Stimulated activated naive CD8-positive, alpha-beta T cell treated with anti-CD3 and anti-CD28 coated beads, Interleukin-15, amount 100 ng/mL, for 72 hours (primary cell): ENCODE results near the gene PIK3R2.
A peak's percentile ranks its signal among the peaks of the same experiment; 100 is the strongest.

ENCODE experiments used
- ATAC-seq: fragments of 150-1000 bp; cut with Tn5 transposase; 2 replicates; pipeline ENCODE4 v1.10.0; 2021; ENCODE audit warnings: mild to moderate bottlenecking, moderate library complexity
- DNase-seq, 2 donors: peaks; one replicate each; pipeline ENCODE4 v3.0.0; 2021 to 2022
- H3K27ac Mint-ChIP-seq, 2 donors: one replicate each; pipeline ENCODE4 v1.8.0; 2022; ENCODE audit warnings: mild to moderate bottlenecking in 2 of 2, mixed read lengths in 2 of 2, moderate library complexity in 2 of 2
- H3K27me3 Mint-ChIP-seq: one replicate; pipeline ENCODE4 v1.8.0; 2022; ENCODE audit warnings: mixed read lengths
- H3K4me1 Mint-ChIP-seq: one replicate; pipeline ENCODE4 v1.8.0; 2022; ENCODE audit warnings: mild to moderate bottlenecking, mixed read lengths
- H3K4me3 Mint-ChIP-seq, 2 donors: one replicate each; pipeline ENCODE4 v1.8.0; 2022; ENCODE audit warnings: mild to moderate bottlenecking in 2 of 2, mixed read lengths in 2 of 2, moderate library complexity in 1 of 2
- H3K9me3 Mint-ChIP-seq, 2 donors: one replicate each; pipeline ENCODE4 v1.8.0; 2022; ENCODE audit warnings: mixed read lengths in 2 of 2

The PIK3R2 gene

DNA sequence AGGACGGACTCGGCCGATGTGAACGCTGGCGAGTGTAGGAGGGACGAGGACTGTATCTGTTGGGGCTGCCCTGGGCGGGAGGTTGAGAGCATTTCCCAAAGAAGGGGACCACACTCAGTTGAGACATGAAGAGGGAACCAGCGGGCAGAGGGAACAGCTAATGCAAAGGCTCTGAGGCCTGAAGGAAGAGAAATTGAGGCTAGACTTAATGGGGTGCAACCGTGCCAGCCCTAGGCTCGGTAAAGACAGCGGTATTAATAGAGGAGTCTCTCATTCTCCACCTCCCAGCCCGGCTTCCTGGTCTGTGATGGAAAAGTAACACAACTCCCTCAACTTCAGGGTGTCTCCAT is 41.2 kb downstream of the PIK3R2 start:
- no peaks in the 10 kb centered on the region for H3K9me3 Mint-ChIP-seq
- DNase-seq: no peak
- H3K27me3 Mint-ChIP-seq: no peaks in the 10 kb centered on the region
- peaks cover 27% of the 10 kb centered on the region for H3K4me1 Mint-ChIP-seq
- H3K4me3 Mint-ChIP-seq: peak overlapping the region; percentile 84 to 87
- no peak for ATAC-seq
- H3K27ac Mint-ChIP-seq: peak overlapping the region in 1 of 2 donors; percentile 90

DNA sequence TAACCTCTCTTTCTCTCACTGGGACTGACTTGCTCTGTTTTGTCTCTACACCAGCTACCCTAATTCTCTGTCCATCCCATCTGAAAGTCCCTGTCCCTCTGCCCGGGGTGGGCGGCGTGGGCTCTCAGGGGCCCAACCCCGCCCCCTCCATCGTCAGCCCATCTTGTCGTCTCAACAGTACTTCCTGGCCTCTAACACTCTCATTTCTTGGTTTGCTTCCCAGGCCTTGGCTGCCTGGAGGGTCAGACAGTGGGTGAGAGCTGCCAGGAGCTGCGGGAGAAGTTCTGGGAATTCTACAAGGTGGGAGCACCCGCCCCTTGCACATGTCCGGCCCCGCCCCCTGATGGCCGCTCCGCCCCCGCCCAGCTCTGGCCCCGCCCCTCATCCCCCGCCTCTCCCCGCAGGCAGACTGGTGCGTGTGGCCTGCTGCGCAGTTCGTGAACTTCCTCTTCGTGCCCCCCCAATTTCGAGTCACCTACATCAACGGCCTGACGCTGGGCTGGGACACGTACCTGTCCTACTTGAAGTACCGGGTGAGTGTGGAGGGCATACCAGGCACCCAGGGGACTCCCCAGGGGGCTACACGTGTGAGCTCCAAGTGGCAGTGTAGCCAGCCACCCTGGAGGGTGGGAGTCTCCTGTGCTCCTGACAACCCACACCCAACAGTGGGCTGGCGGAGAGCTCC is 41.7 kb downstream of the PIK3R2 start:
- Mint-ChIP-seq H3K4me1 (peaks cover 27% of the 10 kb centered on the region), H3K4me3 (peak overlapping the region; percentile 84 to 87), H3K27me3 (no peaks in the 10 kb centered on the region), H3K27ac (peak overlapping the region in 1 of 2 donors; percentile 52), H3K9me3 (no peaks in the 10 kb centered on the region)
- ATAC-seq: no peak
- peak; percentile 33 to 40 for DNase-seq

DNA sequence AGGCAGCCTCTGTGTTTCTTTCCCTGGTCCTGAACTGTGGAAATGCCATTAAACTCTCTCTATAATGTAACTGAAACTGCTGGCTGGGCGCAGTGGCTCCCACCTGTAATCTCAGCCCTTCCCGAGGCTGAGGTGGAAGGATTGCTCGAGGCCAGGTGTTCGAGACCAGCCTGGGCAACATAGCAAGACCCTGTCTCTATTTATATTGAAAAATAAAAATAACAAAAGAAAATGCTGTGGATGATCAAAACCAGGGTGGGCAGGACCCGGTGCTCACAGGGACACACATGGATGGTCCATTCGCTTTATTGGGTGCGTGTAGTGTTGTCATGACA is 43.5 kb downstream of the PIK3R2 start:
- peaks cover 29% of the 10 kb centered on the region for H3K4me1 Mint-ChIP-seq
- no peaks in the 10 kb centered on the region for H3K27me3 Mint-ChIP-seq
- DNase-seq: no peak
- ATAC-seq: no peak
- peak overlapping the region; percentile 33 to 90 for H3K27ac Mint-ChIP-seq
- no peaks in the 10 kb centered on the region for H3K9me3 Mint-ChIP-seq
- H3K4me3 Mint-ChIP-seq: no peak overlapping the region

DNA sequence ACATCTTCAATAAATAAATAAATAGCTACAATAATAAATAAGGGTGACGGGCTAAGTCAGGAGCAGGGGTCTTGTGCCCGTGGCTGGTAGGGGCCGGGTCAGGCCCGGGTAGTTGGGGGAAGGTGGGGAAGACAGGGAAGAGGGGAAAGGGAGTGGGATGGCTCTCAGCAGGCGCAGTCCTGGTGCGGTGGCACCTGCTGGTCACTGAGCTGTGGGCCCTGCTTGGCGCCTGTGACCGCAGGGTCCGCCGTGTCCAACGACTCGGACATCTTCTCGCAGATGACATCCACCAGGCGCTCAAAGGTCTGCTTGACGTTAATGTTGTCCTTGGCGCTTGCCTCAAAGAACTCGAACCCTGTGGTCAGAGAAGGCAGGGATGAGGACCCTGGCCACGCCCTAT is 44.3 kb downstream of the PIK3R2 start:
- H3K27ac Mint-ChIP-seq: no peak overlapping the region
- H3K4me3 Mint-ChIP-seq: no peak overlapping the region
- no peaks in the 10 kb centered on the region for H3K9me3 Mint-ChIP-seq
- peaks cover 29% of the 10 kb centered on the region for H3K4me1 Mint-ChIP-seq
- H3K27me3 Mint-ChIP-seq: no peaks in the 10 kb centered on the region
- DNase-seq (no peak), ATAC-seq (no peak)

DNA sequence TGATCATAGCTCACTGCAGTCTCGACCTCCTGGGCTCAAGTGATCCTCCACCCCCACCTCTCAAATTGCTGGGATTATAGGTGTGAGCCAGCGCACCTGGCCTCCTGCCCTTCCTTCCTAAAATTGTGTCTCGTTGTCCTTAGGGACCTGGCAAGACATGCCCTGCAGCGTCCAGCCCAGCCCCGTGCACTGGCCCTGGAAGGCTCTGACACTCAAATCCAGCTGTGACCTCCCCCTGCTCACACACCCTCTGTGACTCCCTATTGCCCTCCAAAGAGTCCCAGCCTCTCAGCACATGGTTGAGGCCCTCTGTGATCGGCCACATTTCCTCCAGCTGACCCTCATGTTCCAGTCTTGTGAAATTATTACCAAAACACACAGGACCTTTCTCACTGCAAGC is 45.0 kb downstream of the PIK3R2 start:
- peaks cover 34% of the 10 kb centered on the region for H3K4me1 Mint-ChIP-seq
- H3K27ac Mint-ChIP-seq: peak overlapping the region in 1 of 2 donors; percentile 57
- no peak overlapping the region for H3K4me3 Mint-ChIP-seq
- H3K9me3 Mint-ChIP-seq: no peaks in the 10 kb centered on the region
- DNase-seq: no peak
- H3K27me3 Mint-ChIP-seq: no peaks in the 10 kb centered on the region
- ATAC-seq: no peak

DNA sequence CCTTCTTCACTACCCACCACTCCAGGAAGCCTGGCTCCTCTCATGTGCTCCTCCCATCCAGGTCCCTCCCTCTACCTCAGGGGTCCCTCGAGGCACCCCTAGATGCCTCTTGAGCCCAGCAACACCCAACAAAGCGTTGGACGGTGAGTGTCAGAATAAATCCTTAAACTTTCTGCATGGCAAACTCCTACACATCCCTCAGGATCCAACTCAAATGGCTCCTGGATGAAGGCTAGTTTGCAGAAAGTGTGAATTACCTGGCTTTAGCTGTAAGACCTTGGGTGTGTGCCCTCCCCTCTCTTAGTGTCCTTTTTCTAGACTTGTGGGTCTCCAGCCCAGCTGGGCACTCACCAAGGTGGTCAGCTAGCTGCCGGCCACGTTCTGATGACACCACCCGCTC is 45.4 kb downstream of the PIK3R2 start:
- ATAC-seq (no peak), DNase-seq (no peak)
- Mint-ChIP-seq H3K9me3 (no peaks in the 10 kb centered on the region), H3K4me1 (peaks cover 38% of the 10 kb centered on the region), H3K27me3 (no peaks in the 10 kb centered on the region), H3K4me3 (no peak overlapping the region), H3K27ac (peak overlapping the region in 1 of 2 donors; percentile 31)

DNA sequence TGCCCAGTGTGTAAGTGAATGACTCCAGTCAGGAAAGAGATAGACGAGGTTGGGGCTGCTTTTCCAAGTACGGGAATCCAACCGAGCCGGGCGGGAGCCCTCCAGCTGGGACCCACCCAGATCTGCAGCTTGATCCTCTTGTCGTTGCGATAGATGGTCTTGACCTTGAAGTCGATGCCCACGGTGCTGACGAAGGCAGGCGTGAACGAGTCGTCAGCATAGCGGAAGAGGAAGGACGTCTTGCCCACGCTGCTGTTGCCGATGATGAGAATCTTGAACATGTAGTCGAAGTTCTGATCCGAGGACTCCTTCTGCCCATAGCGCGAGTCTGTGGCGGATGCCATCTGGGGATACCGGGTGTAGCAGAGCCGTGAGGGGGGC is 49.4 kb downstream of the PIK3R2 start:
- no peak for ATAC-seq
- Mint-ChIP-seq H3K9me3 (no peaks in the 10 kb centered on the region), H3K27ac (no peak overlapping the region), H3K4me3 (peak overlapping the region; percentile 42 to 96), H3K4me1 (peaks cover 40% of the 10 kb centered on the region), H3K27me3 (peaks cover 9% of the 10 kb centered on the region)
- no peak for DNase-seq

DNA sequence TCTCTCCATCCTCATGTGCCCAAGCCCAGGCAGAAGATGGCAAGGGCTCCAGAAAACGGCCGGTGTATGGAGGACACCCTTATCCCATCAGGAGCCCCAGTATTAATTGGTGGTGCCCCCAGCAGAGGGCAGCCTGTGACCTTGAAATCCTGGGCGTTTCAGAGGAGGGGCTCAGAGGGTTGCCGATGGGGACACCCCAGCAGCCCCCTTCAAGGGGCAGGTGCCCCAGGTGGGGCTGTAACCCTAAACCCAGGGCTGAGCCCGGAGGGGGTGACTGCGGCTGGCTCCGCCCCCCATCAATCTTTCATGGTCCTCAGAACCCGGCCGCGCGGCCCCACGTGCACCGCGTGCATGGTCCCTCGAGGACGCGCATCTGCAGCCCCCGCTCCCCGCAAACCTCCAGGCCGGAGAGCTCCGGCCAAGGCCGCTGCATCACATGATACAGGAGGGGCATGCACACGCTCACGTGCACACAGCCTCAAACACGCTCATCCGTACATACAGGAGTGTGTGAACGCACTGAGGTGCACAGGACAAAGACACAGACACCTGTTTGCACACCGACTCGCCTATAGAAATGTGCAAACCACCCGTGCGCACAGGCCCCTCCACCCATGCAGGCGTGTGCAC is 49.9 kb downstream of the PIK3R2 start:
- DNase-seq: peak; percentile 21 to 32
- peaks cover 40% of the 10 kb centered on the region for H3K4me1 Mint-ChIP-seq
- peaks cover 14% of the 10 kb centered on the region for H3K27me3 Mint-ChIP-seq
- no peak for ATAC-seq
- no peak overlapping the region for H3K27ac Mint-ChIP-seq
- H3K9me3 Mint-ChIP-seq: no peaks in the 10 kb centered on the region
- peak overlapping the region; percentile 95 to 96 for H3K4me3 Mint-ChIP-seq

DNA sequence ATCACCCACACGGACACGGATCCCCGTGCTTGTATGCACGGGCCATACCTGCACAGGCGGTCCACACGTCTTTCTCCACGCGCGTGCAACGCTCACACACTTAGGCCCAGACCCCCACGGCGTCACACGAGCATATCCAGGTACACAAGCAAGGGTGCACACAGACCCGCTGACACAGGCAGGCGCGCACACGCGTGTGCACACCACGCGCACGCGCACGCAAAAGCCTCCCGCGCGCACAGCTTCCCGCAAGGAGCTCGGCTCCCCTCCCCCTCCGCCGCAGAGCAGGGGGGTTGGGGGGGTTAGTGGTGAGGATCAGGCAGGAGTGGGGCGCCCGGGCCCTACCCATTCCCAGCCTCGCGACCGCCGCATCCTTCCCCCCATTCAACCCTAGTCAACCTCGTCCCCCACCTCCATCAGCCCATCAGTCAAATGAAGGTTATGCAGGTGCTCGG is 50.5 kb downstream of the PIK3R2 start:
- Mint-ChIP-seq H3K9me3 (no peaks in the 10 kb centered on the region), H3K27me3 (peaks cover 19% of the 10 kb centered on the region), H3K27ac (peak overlapping the region; percentile 84 to 90), H3K4me1 (peaks cover 41% of the 10 kb centered on the region), H3K4me3 (peak overlapping the region; percentile 95 to 96)
- ATAC-seq (peak; percentile 25), DNase-seq (no peak)

DNA sequence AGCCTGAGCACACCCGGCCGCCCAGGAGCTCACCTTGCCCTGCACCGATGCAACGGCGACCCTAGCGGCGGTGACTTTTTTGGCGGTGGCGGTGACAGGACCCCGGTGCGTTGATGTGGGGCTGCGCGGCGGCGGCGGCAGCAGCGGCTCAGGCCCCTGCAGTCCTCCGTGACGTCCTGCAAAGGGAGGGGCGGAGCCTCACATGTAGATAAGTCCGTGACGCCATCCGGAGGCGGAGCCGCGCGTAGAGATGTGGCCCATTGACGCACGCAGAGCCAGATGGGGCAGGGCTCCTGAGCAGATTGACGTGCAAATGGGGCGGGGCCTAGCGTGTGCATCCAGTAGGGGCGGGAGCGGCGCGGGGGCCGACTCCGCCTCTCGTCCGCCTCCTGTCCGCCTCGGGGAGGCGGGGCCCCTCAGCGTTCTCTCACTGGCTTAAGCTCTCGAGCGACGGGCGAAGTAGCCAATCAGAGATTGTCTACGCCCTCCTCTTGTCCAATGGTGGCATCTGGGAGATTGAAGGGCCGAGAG is 51.0 kb downstream of the PIK3R2 start, which contains the start of gene RAB3A:
TSS of gene RAB3A (minus strand) at position 180 of the 531 bp plus-strand sequence. CDS start 1,302 bp downstream, outside the sequence.
- ATAC-seq: peak; percentile 94
- H3K4me3 Mint-ChIP-seq: peak within 1 kb of the TSS; percentile 95 to 96

DNA sequence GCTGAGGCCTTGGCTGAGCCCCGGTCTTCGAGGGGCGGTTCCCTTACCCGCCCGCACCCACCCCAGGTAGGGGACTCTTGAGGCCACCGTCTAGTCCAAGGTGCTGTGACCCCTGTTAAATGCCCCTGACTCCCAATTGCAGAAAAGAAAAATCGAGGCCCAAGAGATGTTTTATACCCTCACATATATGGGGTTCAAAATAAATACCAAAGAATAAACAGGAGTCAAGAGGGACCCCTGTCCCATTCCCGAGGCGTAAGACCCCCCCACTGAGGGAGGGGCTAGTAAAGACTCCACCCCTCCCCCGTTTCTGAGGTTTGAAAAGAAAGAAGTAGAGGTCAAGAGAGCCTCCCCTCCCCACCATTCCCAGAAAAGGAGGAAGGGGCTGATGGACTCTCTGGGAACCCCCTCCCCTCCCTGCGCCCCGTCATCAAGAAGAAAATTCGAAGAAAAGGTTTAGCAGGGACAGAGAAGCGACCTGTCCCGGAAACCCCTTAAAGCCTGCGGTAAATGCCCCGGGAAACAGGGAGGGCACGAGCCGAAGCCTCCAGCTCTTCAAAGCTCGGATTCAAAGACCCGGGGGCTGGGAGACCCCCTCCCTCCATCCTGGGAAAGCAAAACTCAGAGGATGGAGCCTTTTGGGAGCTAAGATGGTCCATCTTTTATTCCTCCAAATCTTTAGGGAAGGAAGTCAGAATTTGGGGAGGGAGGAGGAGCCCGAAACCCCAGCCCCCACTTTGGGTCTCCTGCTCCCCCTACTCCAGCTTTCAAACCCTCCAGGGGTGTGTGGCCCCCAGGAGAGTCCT is 51.6 kb downstream of the PIK3R2 start:
- DNase-seq (peak in 1 of 2 donors; percentile 53), ATAC-seq (peak; percentile 24)
- Mint-ChIP-seq H3K4me1 (peaks cover 44% of the 10 kb centered on the region), H3K9me3 (no peaks in the 10 kb centered on the region), H3K27ac (peak overlapping the region; percentile 86 to 90), H3K27me3 (peaks cover 30% of the 10 kb centered on the region), H3K4me3 (peak overlapping the region; percentile 87 to 95)

More for the DNA sequence above, 51.0 kb downstream of the PIK3R2 start, which contains the start of gene RAB3A:
- H3K27ac Mint-ChIP-seq: peak within 1 kb of the TSS; percentile 86 to 90
- H3K27me3 Mint-ChIP-seq: peaks cover 24% of the 10 kb centered on the region
- DNase-seq: peak; percentile 98 to 99
- H3K4me1 Mint-ChIP-seq: peaks cover 44% of the 10 kb centered on the region
- H3K9me3 Mint-ChIP-seq: no peaks in the 10 kb centered on the region

DNA sequence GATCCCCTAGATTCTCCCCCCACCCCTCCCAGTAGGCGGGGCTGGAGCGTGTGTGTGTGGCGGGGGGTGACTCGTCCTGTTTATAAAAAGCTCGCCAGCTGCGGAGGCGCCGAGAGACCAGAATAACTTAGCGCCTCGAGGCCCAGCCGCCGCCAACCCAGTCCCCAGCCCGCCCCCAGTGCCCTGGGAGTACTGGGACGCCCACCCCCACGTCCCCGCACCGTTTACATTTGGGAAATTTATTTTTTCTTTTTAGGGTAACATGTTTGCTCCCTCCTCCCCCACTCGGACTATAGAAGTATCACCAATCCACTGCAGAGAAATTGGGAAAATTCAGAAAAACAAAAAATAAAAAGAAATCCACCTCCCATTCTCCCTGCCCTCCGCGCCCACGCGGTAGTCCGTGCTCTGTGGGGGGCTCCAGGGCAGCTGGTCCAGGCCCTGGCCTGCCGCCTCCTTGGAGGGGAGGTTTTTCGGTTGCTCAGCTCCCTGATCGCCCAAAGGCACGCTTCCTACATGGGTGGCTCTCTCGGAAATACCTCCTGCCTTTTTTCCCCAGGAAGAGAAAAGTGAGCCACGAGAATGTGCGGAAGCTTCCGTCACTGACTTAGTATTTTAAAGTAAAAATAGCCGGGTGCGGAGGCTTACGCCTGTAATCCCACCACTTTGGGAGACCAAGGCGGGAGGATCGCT is 52.4 kb downstream of the PIK3R2 start:
- peaks cover 44% of the 10 kb centered on the region for H3K4me1 Mint-ChIP-seq
- H3K4me3 Mint-ChIP-seq: peak overlapping the region; percentile 87 to 95
- peak overlapping the region in 1 of 2 donors; percentile 90 for H3K27ac Mint-ChIP-seq
- peaks cover 37% of the 10 kb centered on the region for H3K27me3 Mint-ChIP-seq
- DNase-seq: peak in 1 of 2 donors; percentile 63
- no peaks in the 10 kb centered on the region for H3K9me3 Mint-ChIP-seq
- ATAC-seq: no peak

DNA sequence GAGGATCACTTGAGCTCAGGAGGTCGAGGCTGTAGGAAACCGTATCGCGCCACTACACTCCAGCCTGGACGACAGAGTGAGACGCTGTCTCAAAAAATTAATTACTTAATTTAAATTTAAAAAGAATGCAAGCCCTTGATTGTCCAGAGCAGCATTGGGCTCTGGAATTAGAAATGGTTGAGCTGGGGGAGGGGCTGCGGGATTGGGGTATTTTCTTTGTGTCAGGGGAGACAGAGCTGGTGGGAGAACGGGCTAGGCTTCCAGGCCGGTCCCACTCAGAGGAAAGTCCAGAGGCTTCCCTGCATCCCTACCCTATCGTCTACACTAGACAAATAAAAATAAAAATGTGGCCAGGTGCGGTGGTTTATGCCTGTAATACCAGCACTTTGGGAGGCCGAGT is 53.1 kb downstream of the PIK3R2 start:
- DNase-seq: no peak
- no peak for ATAC-seq
- Mint-ChIP-seq H3K4me1 (peaks cover 44% of the 10 kb centered on the region), H3K27me3 (peaks cover 42% of the 10 kb centered on the region), H3K27ac (no peak overlapping the region), H3K9me3 (no peaks in the 10 kb centered on the region), H3K4me3 (no peak overlapping the region)

DNA sequence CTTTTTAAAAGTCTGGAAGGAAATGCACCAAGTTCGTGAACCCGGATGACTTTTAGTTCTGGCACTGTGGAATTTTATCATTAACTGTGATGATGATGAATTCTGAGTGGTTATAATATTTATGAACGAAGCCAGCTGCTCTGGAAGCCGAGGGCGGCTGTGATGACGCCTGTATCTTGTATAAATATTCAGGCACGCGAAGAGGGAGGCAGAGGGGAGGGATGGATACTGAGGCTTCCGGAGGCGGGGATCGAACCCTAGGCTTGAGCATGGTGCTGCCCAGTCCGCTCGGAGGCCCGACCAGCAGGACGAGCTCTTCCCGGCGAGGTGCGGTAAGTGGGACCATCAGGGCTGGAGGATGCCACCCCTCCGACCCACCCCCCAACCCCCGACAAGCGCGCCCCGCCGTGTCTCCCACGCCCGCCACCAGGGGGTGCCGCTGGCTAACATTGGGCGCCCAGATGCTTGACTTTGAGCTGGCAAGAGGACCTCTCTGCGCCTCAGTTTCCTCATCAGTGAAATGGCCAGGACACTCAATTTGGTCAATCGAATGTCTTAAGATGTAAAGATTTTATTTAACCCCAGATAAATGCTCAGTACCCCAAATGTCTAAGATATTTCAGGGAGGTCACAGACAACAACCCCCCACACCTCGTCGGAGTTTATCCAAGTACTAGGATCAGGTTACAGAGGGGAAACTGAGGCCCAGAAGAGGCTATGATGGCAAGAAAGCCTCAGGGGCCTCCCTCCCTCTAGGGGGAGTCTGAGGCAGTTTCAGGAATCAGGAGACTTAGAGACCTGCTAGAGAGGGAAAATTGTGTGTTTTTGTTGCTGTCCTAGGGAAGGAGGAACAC is 55.4 kb downstream of the PIK3R2 start:
- Mint-ChIP-seq H3K27me3 (peaks cover 49% of the 10 kb centered on the region), H3K4me1 (peaks cover 23% of the 10 kb centered on the region), H3K9me3 (no peaks in the 10 kb centered on the region), H3K4me3 (no peak overlapping the region), H3K27ac (no peak overlapping the region)
- ATAC-seq (no peak), DNase-seq (peak; percentile 50 to 59)
